HL-60 (cell line): ENCODE results near the gene FREM3.

ENCODE experiments used
- CTCF ChIP-seq: IDR thresholded peaks from one replicate; pipeline ENCODE4 v1.5.1; 2011; ENCODE audit warnings: low read length, control low read depth, inconsistent platforms; ENCODE audit not compliant: insufficient read depth
- POLR2AphosphoS5 ChIP-seq: IDR thresholded peaks from 2 replicates; pipeline ENCODE4 v1.6.1; 2012; ENCODE audit warnings: low read depth
- REST ChIP-seq: IDR thresholded peaks from 2 replicates; pipeline ENCODE4 v1.6.1; 2012; ENCODE audit warnings: low read depth; ENCODE audit not compliant: insufficient replicate concordance

GRCh38 chr4:143618811-143619210 lies 81.7 kb downstream of the FREM3 start:
- TF ChIP-seq CTCF, result no peak
- TF ChIP-seq POLR2AphosphoS5, result no peak
- no peak for TF ChIP-seq REST
